Lower leg skin (tissue), 4 donors: ENCODE results near the gene ANK2. TPM values are rescaled to one million over a fixed set of nuclear protein-coding genes. Genes with fewer than 3 reads are reported as not detected.

Experiments
- DNase-seq, 2 donors: peaks; one replicate each; pipeline ENCODE4 v3.0.0-alpha.2; 2019; ENCODE audit warnings: low spot score in 2 of 2
- H3K4me3 ChIP-seq: fragments of 200-600 bp; sonication (generic); 2 replicates; pipeline ENCODE4 v1.5.1; 2017; ENCODE audit warnings: mild to moderate bottlenecking, low read depth; ENCODE audit not compliant: poor library complexity, severe bottlenecking
- POLR2A ChIP-seq, 2 donors: fragments of 450-650 bp; IDR thresholded peaks; one replicate each; pipeline ENCODE4 v1.6.1; 2016 to 2017; ENCODE audit warnings: antibody characterized with exemption in 2 of 2, mild to moderate bottlenecking in 1 of 2, moderate library complexity in 1 of 2
- WGBS, 2 donors: methylation state at CpG; one replicate each; pipeline ENCODE4 v1.1.5; 2018; 5-methylcytosine and 5-hydroxymethylcytosine counted together
- intact Hi-C: fragments of 100-400 bp; cut with DNase I; formaldehyde crosslinking; loops from one replicate; pipeline ENCODE4 v1.15.0; 2023; ENCODE audit warnings: low total_unique reads
- total RNA-seq, 4 donors: library from RNA; depleted of rRNA; stranded (reverse); fragments of >200 nt; gene quantifications; one replicate each; pipeline ENCODE4 v1.1.0, GENCODE V29; 2016
- TF ChIP-seq, protein P1 (sequence below), 3 donors: fragments of 450-650 bp; IDR thresholded peaks; one replicate each; pipeline ENCODE4 v1.5.1; 2016; ENCODE audit warnings: antibody characterized with exemption in 3 of 3, mild to moderate bottlenecking in 3 of 3, moderate library complexity in 2 of 3

Gene ANK2
- total RNA-seq, 4 donors from 2014 or later = 7.1 to 28.8 (median 18.3) TPM

DNA sequence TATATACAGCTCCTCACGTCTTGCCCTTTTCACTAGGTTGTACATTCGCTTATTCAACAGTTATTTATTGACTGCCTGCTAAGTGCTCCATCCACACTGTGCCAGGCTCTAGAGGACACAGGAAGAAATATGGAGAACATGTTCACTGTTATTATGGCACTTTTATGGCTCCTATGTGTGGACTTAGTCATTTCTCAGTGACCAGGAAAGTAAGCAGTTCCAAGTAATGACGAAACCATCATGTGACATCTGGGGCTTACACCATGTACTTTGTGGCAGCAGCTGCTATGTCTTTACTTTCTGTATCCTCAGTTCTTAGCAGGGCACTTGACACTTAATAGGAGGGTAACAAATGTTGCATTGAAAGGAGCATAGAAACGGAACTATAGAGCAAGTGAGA lies 278.0 kb downstream of the ANK2 start:
- TF ChIP-seq POLR2A (IDR thresholded peaks at IDR 0.05) = no peak
- TF ChIP-seq, protein P1, sequence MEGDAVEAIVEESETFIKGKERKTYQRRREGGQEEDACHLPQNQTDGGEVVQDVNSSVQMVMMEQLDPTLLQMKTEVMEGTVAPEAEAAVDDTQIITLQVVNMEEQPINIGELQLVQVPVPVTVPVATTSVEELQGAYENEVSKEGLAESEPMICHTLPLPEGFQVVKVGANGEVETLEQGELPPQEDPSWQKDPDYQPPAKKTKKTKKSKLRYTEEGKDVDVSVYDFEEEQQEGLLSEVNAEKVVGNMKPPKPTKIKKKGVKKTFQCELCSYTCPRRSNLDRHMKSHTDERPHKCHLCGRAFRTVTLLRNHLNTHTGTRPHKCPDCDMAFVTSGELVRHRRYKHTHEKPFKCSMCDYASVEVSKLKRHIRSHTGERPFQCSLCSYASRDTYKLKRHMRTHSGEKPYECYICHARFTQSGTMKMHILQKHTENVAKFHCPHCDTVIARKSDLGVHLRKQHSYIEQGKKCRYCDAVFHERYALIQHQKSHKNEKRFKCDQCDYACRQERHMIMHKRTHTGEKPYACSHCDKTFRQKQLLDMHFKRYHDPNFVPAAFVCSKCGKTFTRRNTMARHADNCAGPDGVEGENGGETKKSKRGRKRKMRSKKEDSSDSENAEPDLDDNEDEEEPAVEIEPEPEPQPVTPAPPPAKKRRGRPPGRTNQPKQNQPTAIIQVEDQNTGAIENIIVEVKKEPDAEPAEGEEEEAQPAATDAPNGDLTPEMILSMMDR (IDR thresholded peaks at IDR 0.05) = no peak
- WGBS, 2 donors = 82 to 84% methylated on average over 4 of the region's 4 CpGs
- intact Hi-C loops = no loop called here
- H3K4me3 ChIP-seq = no peak overlapping the region
- peak in 1 of 2 donors; percentile 44 for DNase-seq

- DNase-seq = no peak
- H3K4me3 ChIP-seq = no peak overlapping the region
- intact Hi-C loops = no loop called here
- TF ChIP-seq, protein P1 (IDR thresholded peaks at IDR 0.05) = no peak
- no peak for TF ChIP-seq POLR2A (IDR thresholded peaks at IDR 0.05)
- WGBS, 2 donors = 89 to 90% methylated on average over 3 of the region's 3 CpGs
Measured at GRCh38 chr4:113328514-113328913, 279.1 kb downstream of the ANK2 start.

DNA sequence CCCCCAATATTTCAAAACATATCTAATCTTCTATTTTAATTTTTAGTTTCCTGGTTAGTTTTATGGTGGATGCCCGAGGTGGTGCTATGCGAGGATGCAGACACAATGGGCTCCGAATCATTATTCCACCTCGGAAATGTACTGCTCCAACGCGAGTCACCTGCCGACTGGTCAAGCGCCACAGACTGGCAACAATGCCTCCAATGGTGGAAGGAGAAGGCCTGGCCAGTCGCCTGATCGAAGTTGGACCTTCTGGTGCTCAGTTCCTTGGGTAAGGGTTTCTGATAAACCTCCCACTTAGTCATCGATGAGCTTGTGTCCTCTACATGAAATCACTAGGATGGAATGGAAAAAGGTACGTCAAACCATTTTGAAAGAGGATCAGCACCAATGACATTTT lies 280.7 kb downstream of the ANK2 start:
- TF ChIP-seq POLR2A (IDR thresholded peaks at IDR 0.05) = no peak
- TF ChIP-seq, protein P1 (IDR thresholded peaks at IDR 0.05) = no peak
- DNase-seq = no peak
- intact Hi-C loops = no loop called here
- 95 to 96% methylated on average over 12 of the region's 12 CpGs for WGBS, 2 donors
- H3K4me3 ChIP-seq = no peak overlapping the region

- DNase-seq = no peak
- intact Hi-C loops = no loop called here
Measured at GRCh38 chr4:113331811-113332210, 282.4 kb downstream of the ANK2 start.

GRCh38 chr4:113332701-113333100 lies 283.2 kb downstream of the ANK2 start:
- no peak overlapping the region for H3K4me3 ChIP-seq
- TF ChIP-seq, protein P1 (IDR thresholded peaks at IDR 0.05) = no peak
- intact Hi-C loops = no loop called here
- DNase-seq = no peak
- whole genome bisulfite sequencing, 2 donors = 91 to 93% methylated on average over 5 of the region's 5 CpGs

More at GRCh38 chr4:113331811-113332210, 282.4 kb downstream of the ANK2 start:
- 78 to 79% methylated on average over 6 of the region's 6 CpGs for WGBS, 2 donors
- H3K4me3 ChIP-seq = no peak overlapping the region
- no peak for TF ChIP-seq POLR2A (IDR thresholded peaks at IDR 0.05)
- TF ChIP-seq, protein P1 (IDR thresholded peaks at IDR 0.05) = no peak

DNA sequence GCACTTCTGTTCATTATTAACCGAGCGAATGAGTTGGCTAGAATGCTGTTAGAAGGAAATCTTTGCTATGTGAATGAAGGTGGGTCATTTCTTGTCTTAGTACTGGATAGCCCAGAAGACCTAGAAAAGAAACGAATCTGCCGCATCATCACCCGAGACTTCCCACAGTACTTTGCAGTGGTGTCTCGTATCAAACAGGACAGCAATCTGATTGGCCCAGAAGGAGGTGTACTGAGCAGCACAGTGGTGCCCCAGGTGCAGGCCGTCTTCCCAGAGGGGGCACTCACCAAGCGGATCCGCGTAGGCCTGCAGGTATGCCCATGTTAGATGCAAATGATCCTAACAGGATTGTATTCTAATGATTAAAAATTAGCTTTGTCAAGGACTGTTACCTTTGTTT lies 286.3 kb downstream of the ANK2 start:
- H3K4me3 ChIP-seq = no peak overlapping the region
- no peak for DNase-seq
- no peak for TF ChIP-seq POLR2A (IDR thresholded peaks at IDR 0.05)
- TF ChIP-seq, protein P1 (IDR thresholded peaks at IDR 0.05) = no peak
- intact Hi-C loops = no loop called here
- WGBS, 2 donors = 87 to 89% methylated on average over 10 of the region's 10 CpGs
